Pulmonary artery endothelial cell (primary cell): ENCODE measurements around the gene LCAT. TPM values are rescaled to one million over a fixed set of nuclear protein-coding genes. Genes with fewer than 3 reads are reported as not detected.
"Not testable (repeated sequence)": the region's sequence is repeated elsewhere in the genome, so short reads cannot be mapped to it uniquely, and the experiment has no call there.

Source experiments
- DNase-seq: peaks from one replicate; pipeline ENCODE4 v3.0.0-alpha.2; 2011; ENCODE audit warnings: low read depth, low spot score
- total RNA-seq: library from RNA; depleted of rRNA; stranded (reverse); fragments of >200 nt; gene quantifications from 2 replicates; pipeline ENCODE4 v1.2.3, GENCODE V29; 2014

Gene LCAT, protein sequence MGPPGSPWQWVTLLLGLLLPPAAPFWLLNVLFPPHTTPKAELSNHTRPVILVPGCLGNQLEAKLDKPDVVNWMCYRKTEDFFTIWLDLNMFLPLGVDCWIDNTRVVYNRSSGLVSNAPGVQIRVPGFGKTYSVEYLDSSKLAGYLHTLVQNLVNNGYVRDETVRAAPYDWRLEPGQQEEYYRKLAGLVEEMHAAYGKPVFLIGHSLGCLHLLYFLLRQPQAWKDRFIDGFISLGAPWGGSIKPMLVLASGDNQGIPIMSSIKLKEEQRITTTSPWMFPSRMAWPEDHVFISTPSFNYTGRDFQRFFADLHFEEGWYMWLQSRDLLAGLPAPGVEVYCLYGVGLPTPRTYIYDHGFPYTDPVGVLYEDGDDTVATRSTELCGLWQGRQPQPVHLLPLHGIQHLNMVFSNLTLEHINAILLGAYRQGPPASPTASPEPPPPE
- total RNA-seq, result 2.1 and 3.8 TPM in 2 replicates

DNA sequence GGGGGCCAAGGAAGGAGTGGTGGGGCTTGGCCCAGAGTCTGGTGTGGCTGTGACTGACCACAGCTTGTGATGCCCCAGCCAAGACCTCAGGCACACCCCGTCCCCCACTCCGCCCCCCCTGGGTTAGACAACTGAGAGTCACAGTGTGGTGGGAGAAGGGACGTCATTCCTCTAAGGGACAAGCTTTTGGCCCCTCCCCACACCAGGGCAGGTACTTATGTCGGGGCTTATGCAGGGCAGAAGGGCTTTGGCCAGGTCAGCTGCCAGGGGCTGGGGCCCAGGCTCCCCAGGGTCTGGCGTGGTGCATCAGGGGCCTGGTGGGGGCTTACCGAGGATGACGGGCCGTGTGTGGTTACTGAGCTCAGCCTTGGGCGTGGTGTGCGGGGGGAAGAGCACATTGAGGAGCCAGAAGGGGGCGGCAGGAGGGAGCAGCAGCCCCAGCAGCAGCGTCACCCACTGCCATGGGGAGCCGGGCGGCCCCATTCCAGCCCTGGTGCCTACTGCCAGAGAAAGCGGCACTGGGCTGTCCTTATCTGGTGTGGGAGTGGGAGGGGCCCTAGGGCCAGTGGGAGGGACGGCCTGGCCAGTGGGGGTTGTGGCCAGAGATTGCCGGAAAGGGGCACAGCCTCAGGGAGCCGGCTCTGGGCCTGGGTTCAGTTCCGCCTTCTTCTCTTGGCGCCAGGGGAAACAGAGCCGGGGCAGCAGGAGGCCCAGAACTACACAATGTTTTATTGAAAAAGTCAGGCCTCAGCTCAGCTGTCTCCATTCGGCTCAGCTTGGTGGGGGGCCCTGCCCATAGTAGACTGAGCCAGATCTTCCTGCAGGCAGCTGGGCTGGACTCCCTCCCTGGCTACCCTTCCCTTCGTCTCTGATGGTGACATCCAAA, at the start of gene LCAT:
LCAT (minus strand) TSS at position 502 of the 886 bp plus-strand sequence; CDS start at position 483, 19 bp downstream.
- no peak for DNase-seq

DNA sequence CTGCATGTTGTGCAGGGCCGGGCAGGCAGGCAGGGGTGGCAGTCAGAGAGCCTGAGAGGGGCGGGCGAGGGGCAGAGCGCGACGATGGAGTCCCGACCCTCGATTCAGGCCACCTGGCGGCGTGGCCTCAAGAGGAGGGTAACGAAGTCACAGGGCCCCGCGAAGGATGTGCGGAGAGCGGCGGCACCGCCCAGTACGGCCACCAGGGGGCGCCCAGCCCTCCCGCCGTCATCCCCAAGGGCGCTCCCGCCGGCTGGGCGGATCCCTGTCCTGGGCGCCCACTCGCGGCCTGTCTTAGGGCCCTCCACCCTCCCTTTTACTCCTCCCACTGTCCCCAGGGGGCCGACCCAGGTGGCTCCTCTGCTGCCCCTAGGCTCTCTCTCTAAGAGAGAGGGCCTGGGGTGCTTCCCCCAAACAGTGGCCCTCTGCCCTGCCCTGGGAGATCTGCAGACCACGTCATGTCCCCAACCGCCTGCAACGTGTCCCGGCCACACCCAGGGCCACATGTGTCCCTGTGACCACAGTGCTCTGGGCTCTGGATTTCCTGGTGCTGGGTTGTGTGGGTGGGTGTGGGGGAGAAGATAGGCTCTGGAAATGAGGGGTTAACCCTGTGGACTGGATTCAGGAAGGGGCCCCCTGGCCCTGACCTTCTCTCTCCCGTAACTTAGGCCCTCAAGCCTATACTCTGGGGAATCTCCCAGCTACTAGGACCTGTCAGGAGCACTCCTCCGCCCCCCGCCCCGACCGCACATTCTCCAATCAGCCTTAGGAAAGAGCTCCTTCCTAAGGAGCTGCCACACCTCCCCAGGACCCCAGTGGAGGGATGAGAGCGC, 49.5 kb upstream of the LCAT start:
- DNase-seq, result no peak

DNA sequence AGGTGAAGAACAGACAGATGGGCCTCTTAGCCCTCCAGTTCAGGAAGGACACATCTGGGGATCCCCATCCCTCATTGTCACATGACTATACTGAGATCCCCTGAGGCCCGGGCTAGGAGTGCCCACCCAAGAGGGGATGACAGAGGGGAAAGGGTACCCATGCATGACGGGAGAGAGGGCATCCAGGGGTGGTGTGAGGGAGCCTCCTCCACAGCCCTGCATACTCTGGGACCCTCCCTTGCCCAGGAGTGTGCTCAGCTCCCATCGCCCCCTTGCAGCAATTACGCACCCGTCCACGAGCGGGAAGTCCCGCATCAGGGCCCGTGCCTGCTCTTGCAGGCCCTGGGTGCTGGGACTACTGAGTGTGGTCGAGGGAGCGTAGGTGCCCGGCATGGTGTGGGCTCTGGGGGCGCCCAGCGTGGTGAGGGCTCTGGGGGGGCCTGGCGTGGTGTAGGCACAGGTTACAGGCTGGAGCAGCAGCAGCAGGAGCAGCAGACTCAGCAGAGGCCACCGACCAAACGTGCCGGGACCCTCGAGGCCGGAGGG, 48.8 kb upstream of the LCAT start:
- no peak for DNase-seq

DNA sequence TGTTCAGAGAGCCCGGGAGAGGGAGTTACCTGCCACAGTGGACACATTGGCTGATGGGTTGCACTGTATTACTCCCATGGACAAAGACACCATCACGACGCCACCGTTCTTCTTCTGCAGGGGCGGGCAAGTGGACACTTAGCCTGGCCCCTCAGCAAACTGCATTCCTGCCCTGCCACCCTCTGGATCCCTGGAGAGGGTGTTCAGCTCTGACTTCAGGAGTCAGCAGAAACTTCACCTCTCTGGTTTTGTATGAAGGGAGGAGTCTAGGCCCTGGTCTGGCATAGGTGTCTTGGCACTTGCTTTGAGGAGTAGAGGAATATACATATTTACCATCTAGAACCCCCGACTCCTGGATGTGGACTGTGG, 46.1 kb upstream of the LCAT start:
- DNase-seq, result no peak

DNA sequence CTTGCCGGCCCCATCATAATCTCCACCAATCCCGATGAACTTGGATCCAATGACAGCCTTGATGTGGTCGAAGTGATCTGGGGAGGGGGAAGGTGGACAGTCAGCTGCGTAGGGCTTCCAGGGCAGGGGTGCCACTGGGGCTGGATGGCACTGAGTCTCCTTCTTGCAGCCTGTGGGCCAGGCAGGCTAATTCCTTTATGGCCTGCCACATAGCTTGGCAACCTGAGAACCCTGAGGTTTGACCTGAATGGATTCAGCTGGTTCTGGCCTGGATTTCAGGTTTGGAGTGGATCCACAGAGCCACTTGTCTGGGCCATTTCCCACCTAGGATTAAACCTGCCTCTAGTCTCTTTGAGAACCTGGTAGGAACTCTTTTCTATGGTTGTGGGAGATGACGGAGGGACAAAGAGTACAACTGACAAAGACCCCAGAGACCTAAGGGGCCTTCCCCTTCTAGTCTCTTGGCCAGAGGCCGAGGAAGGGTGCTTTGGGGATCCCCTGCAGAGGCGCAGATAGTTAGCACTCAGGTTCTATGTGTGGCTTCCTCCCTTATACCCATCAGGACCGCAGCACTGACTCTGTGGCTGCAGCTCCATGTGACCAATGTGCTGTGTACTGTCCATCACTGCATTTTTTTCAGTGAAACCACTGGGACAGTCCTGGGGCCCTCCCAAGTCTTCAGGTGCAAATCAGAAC, 45.5 kb upstream of the LCAT start:
- no peak for DNase-seq

DNA sequence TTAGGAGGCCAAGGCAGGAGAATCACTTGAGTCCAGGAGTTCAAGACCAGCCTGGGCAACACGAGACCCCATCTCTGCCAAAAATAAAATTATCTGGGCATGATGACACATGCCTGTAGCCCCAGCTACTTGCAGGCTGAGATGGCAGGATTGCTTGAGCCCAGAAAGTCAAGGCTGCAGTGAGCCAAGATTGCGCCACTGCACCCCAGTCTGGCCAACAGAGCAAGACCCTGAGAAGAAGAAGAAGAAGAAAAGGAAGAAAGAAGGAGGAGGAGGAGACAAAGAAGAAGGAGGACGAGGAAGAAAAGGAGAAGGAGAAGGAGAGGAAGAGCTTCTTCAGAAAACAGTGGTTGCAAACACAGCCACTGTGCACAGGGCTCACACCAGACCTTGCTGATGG, 44.8 kb upstream of the LCAT start:
- no peak for DNase-seq

DNA sequence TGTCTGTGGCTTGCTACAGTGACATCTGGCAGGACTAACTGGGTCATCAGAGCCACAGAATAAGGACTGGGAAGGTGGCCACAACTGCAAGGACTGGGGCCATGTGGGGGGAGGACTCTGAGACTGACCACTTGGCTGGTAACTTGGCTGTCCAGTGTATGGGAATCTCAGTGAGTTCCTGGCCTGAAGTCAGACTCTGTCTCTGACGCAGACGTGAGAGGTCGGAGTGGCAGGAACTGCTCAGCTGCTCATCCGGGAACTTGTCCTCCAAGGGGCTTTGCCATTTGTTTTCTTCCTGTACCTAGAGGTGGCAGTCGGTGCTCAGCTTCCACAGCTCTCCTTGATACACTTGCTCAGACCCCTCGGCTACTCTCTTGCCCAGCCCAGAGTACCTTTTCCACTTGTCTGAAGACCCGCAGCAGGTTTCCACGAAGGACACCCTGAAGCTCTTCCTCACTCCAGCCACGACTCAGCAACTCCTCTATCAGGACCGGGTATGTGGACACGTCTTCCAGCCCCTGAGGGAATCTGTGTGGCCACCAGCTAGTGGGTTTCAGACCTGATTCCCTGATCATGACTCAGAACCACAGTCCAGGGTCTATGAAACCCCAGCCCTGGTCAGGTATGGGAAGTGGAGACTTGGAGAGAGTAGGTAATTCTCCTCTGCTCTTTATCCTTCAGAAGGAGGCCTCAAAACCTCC, 43.7 kb upstream of the LCAT start:
- DNase-seq, result no peak

DNA sequence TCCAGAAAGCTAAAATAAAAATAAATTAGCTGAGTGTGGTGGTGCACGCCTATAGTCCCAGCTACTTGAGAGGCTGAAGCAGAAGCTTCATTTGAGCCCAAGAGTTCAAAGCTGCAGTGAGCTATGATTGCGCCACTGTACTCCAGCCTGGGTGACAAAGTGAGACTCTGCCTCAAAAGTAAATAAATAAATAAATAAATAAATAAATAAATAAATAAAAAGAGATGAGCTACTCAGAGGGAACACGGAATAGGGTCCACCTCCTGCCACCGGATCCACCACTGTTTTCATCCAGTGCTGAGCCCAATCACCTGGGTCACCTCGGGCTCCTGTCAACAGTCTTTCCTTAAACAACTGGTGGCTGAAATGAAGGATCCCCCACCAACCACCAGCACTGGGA, 43.0 kb upstream of the LCAT start:
- no peak for DNase-seq

DNA sequence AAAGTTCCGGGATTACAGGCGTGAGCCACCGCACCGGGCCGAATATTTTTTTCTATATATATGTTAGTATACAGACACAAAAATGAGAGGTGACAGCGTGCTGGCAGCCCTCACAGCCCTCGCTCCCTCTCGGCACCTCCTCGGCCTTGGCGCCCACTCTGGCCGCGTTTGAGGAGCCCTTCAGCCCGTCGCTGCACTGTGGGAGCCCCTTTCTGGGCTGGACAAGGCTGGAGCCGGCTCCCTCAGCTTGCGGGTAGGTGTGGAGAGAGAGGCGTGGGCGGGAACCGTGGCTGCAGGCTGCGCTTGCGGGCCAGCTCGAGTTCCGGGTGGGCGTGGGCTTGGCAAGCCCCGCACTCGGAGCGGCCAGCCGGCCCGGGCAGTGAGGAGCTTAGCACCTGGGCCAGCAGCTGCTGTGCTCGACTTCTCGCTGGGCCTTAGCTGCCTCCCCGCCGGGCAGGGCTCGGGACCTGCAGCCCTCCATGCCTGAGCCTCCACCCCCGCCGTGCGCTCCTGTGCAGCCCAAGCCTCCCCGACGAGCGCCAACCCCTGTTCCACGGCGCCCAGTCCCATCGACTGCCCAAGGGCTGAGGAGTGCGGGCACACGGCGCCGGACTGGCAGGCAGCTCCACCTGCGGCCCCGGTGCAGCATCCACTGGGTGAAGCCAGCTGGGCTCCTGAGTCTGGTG, 38.2 kb upstream of the LCAT start:
- DNase-seq, result no peak

DNA sequence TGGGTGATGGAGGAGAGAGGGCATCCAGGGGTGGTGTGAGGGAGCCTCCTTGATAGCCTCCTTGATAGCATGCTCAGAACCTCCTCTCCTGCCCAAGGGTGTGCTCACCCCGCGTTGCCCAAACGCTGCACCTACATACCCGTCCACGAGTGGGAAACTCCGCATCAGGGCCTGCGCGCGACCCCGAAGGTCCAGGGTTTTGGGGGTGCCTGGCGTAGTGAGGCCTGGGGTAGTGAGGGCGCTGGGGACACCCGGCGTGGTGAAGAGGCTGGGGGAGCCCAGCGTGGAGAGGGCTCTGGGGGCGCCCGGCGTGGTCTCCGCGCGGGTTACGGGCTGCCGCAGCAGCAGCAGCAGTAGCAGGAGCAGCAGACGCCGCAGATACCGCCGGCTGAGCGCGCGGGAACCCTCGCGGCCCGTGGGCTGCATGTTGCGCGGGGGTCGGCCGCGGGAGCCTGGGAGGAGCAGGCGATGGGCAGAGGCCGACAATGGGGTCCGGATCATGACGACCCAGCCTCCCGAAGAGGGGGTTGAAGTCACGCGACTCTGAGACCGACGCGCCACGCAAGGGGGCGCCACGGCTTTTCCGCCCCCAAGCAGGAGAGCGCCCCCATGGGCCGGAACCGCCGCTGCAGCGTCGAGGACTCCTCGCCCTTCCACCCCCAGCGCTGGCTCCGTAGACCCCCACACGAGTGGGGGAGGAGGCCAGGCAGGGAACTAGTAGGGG, 36.2 kb upstream of the LCAT start, which contains the start of gene DPEP3:
DPEP3 (minus strand) TSS at position 545 of the 724 bp plus-strand sequence; CDS start at position 426, 119 bp downstream.
- DNase-seq, result no peak

DNA sequence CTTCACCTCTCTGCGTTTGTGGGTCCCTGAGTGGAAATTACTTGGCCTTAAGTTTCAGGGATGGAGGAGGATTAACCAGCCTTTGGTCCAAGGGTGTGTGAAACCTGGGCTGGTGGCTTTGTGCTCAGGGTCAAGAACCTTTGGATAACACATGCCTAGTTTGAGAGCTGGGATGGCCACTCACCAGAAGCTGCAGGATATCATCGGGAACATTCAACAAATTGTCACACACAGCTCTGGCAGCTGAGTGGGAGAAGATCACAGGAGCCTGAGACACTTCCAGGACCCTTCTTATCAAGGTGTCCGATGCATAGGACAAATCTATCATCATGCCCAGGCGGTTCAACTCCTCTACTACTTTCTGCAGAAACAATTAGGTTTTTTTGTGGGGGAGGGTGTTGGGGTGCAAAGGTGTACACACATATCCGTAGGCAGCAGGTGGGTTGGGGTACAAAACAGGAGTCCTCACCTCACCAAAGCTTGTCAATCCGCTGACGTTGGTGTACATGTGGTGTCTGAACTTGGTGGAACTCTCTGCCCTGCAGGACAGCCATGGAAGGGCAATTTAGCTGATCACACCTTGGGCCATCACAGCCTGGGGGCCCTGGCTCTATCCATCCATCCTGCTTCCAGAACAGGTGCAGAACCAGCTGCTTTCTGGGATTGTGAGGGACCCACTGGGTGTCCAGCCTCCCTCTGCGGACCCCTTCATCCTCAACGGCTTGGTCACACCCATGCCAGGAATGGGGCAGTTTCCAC, 33.7 kb upstream of the LCAT start:
- DNase-seq, result no peak

DNA sequence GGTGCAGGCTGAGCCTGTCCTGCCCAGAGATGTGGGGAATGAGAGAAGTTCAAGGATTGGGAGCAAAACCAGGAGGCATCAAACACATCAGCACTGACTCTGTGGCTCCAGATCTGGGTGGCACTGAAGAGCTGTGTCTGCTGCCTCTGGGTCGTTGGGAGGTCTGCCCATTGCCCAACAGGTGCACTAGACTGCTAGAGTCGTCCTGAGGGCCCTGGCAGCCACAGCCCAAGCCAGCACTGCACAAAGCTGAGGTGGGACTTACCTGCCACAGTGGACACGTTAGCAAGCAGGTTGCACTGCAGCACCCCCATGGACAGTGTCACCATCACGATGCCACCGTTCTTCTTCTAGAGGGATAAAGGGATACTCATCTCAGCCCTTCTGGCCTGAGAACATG, 33.1 kb upstream of the LCAT start:
- no peak for DNase-seq

DNA sequence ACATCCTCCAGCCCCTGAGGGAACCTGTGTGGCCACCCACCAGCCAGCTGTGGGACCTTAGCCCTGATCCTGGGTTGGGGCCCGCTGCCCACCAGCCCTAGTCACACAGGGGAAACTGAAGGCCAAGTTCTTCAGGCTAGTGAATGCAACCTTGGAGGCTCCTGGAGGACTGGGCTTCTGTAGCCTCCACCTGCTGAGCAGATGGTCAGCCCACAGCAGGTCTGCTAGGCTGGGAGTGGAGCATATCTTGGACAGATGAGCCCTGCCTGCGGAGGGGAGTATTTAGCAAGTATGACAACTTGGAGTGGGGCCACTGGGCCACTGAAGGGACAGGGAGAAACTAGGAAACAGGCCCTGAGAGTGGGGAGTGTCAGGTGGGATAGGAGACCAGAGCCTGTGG, 32.3 kb upstream of the LCAT start:
- no peak for DNase-seq

DNA sequence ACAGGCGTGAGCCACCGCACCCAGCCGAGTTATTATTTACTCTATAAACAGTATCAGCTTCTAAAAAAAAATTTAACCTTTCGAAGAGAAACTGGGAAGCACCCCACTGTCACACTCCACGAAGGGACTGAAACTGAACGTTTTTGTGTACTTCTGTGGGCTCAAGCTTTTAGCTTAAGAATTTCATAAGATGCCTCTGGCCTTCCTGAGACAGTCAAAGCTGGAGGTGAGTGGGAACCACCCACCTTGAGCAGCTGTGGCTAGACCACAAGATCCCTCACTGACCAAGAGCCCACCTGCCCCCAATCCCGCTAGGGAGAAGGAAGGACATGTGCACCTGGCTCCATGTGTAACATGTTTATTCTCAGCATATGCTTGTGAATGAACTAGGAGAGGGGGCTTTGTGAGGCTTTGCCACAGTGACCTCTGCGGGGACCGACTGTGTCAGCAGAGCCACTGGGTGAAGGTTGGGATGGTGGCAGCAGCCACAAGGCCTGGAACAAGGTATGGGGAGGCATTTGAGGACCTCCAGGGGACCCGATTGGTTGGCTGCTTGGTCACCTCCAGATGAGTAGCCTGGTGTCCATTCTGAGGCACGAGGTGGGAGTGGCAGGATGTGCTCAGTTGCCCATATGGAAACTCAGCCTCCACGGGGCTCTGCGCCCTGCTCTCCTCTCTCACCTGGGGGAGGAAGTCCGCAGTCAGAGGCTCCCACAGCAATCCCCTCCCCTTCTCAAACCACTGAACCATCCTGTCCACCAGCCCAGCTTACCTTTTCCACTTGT, 31.6 kb upstream of the LCAT start:
- DNase-seq, result no peak

DNA sequence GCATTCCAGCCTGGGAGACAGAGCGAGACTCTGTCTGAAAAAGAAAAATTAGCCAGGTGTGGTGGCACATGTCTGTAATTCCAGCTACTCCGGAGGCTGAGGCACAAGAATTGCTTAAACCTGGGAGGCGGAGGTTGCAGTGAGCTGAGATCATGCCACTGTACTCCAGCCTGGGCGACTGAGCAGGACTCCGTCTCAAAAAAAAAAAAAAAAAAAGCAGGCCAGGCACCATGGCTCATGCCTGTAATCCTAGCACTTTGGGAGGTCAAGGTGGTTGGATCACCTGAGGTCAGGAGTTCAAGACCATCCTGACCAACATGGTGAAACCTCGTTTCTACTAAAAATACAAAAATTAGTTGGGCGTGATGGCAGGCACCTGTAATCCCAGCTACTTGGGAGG, 28.4 kb upstream of the LCAT start:
- not testable (repeated sequence) for DNase-seq

DNA sequence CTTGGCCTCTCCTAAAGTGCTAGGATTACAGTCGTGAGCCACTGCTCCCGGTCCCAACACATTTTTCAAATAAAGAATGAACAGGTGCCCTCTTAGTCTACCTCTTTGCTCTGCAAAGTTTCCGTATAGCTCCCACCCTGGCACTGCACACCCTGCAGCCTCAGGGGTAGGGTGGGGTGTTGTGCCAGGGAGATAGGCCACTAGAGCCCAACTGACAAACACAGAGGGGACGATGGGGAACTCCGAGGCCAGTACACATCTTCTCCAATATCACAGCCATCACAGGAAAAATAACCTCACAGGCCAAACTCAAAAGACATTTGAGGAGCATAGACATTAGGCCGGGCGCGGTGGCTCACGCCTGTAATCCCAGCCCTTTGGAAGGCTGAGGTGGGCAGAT, 27.2 kb upstream of the LCAT start:
- no peak for DNase-seq
